ENCODE data around the gene ALS2.

DNA sequence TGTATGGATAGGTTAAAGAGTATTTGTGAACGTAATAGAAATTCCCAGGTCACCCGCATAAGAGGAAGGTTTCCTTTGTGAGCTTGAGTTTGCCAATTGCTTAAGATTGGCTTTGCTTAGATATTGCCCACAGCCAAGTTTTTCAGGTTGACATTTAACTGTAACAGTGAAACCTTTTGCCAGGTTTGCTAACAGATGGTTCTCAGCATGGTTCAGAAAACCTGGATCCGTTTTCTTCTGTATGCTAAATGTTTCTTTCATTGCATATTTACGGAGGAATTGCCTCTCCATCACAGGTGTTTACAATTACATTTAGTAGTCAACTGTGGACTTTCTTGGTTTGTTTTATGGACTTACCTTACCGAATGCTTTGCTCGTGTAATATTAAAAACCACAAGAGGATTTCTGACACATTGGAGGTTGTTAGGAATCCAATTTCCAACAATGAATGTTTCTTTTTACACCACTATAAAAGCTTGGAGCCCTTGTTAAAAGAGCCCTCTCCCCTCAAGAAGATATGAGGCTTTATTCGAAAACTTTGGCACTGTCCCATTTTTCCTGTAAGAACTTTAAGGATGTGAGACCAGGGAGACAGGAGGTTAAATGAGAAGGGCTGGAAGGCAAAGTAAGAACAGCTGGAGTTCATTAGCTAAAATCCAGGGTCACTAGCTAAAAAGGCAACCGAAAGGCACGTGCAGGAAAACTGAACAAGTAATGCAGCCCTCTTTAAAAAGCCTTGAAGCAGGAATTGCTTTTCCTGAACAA, 33.4 kb upstream of the ALS2 start:
- TF ChIP-seq, protein P1, sequence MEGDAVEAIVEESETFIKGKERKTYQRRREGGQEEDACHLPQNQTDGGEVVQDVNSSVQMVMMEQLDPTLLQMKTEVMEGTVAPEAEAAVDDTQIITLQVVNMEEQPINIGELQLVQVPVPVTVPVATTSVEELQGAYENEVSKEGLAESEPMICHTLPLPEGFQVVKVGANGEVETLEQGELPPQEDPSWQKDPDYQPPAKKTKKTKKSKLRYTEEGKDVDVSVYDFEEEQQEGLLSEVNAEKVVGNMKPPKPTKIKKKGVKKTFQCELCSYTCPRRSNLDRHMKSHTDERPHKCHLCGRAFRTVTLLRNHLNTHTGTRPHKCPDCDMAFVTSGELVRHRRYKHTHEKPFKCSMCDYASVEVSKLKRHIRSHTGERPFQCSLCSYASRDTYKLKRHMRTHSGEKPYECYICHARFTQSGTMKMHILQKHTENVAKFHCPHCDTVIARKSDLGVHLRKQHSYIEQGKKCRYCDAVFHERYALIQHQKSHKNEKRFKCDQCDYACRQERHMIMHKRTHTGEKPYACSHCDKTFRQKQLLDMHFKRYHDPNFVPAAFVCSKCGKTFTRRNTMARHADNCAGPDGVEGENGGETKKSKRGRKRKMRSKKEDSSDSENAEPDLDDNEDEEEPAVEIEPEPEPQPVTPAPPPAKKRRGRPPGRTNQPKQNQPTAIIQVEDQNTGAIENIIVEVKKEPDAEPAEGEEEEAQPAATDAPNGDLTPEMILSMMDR (conservative IDR thresholded peaks at IDR 0.05; ENCODE audit: low read length), result no peak
- TF ChIP-seq EZH2phosphoT487 (IDR thresholded peaks at IDR 0.05; ENCODE audit: borderline replicate concordance, low read depth, low read length), result no peak
